Measurements from ENCODE around the gene ZAP70.

DNA sequence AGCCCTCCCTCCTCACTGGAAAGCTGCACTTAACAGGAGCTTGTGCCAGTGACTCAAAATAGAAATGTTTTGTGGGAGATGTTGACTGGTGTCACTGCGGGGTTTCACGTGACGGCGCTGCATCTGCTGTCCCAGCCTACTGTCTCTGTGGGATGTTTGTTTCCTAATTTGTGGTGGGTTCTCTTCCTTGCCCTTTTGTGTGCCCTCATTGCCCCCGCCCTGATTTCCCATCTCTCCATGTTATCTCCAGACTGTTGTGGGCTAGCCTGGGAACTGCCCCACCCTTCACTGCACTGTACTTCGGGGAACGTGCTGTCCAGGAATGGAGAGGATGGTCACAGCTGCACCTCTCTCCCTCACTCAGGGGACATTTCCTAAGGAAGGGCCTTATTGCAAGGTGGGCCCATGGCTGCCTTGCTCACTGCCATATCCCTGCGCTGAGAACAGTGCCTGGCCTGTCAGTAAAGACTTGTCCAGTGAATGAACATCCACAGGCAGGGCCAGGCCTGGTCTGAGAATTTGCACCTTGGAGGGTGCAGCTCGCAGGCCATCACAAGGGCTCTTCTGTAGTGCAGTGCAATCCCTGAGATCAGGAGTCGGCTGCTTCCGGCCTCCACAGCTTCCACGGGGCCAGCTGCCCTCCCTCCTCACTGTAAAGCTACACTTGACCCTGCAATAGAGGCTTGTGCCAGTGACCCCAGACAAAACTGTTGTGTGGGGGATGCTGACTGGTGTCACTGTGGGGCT, 18.1 kb downstream of the ZAP70 start:
- TF ChIP-seq, protein P1, sequence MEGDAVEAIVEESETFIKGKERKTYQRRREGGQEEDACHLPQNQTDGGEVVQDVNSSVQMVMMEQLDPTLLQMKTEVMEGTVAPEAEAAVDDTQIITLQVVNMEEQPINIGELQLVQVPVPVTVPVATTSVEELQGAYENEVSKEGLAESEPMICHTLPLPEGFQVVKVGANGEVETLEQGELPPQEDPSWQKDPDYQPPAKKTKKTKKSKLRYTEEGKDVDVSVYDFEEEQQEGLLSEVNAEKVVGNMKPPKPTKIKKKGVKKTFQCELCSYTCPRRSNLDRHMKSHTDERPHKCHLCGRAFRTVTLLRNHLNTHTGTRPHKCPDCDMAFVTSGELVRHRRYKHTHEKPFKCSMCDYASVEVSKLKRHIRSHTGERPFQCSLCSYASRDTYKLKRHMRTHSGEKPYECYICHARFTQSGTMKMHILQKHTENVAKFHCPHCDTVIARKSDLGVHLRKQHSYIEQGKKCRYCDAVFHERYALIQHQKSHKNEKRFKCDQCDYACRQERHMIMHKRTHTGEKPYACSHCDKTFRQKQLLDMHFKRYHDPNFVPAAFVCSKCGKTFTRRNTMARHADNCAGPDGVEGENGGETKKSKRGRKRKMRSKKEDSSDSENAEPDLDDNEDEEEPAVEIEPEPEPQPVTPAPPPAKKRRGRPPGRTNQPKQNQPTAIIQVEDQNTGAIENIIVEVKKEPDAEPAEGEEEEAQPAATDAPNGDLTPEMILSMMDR (IDR thresholded peaks at IDR 0.05): no peak
- TF ChIP-seq, protein P2, sequence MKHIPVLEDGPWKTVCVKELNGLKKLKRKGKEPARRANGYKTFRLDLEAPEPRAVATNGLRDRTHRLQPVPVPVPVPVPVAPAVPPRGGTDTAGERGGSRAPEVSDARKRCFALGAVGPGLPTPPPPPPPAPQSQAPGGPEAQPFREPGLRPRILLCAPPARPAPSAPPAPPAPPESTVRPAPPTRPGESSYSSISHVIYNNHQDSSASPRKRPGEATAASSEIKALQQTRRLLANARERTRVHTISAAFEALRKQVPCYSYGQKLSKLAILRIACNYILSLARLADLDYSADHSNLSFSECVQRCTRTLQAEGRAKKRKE (CRISPR knock-in tag; IDR thresholded peaks at IDR 0.05; ENCODE audit: low read depth): no peak
- TF ChIP-seq BHLHE40 (IDR thresholded peaks at IDR 0.05; ENCODE audit: low read depth, low read length): no peak
- TF ChIP-seq EP300 (IDR thresholded peaks at IDR 0.05): no peak
- TF ChIP-seq, protein P3, sequence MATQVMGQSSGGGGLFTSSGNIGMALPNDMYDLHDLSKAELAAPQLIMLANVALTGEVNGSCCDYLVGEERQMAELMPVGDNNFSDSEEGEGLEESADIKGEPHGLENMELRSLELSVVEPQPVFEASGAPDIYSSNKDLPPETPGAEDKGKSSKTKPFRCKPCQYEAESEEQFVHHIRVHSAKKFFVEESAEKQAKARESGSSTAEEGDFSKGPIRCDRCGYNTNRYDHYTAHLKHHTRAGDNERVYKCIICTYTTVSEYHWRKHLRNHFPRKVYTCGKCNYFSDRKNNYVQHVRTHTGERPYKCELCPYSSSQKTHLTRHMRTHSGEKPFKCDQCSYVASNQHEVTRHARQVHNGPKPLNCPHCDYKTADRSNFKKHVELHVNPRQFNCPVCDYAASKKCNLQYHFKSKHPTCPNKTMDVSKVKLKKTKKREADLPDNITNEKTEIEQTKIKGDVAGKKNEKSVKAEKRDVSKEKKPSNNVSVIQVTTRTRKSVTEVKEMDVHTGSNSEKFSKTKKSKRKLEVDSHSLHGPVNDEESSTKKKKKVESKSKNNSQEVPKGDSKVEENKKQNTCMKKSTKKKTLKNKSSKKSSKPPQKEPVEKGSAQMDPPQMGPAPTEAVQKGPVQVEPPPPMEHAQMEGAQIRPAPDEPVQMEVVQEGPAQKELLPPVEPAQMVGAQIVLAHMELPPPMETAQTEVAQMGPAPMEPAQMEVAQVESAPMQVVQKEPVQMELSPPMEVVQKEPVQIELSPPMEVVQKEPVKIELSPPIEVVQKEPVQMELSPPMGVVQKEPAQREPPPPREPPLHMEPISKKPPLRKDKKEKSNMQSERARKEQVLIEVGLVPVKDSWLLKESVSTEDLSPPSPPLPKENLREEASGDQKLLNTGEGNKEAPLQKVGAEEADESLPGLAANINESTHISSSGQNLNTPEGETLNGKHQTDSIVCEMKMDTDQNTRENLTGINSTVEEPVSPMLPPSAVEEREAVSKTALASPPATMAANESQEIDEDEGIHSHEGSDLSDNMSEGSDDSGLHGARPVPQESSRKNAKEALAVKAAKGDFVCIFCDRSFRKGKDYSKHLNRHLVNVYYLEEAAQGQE (IDR thresholded peaks at IDR 0.05): no peak
- no peak for TF ChIP-seq TP53 (CRISPR knock-in tag; IDR thresholded peaks at IDR 0.05)

Measured in A549 (cell line).